ENCODE data around the gene IPPK.
"Not testable (repeated sequence)": the region's sequence is repeated elsewhere in the genome, so short reads cannot be mapped to it uniquely, and the experiment has no call there.

IPPK gene

GRCh38 chr9:92638621-92639101, 31.3 kb downstream of the IPPK start:
- DNase-seq (ENCODE audit: low spot score), result no peak

- no peak for DNase-seq (ENCODE audit: low spot score)
Observed at GRCh38 chr9:92637886-92638620, 31.9 kb downstream of the IPPK start.

- DNase-seq (ENCODE audit: low spot score), result no peak
Observed at GRCh38 chr9:92637326-92637725, 32.6 kb downstream of the IPPK start.

GRCh38 chr9:92636627-92637026, 33.3 kb downstream of the IPPK start:
- DNase-seq (ENCODE audit: low spot score), result no peak

GRCh38 chr9:92635760-92636159, 34.2 kb downstream of the IPPK start:
- no peak for DNase-seq (ENCODE audit: low spot score)

GRCh38 chr9:92634712-92635605, 35.0 kb downstream of the IPPK start:
- peak; percentile 79 for DNase-seq (ENCODE audit: low spot score)

GRCh38 chr9:92633614-92634278, 36.2 kb downstream of the IPPK start:
- no peak for DNase-seq (ENCODE audit: low spot score)

GRCh38 chr9:92632641-92633040, 37.3 kb downstream of the IPPK start:
- no peak for DNase-seq (ENCODE audit: low spot score)

- DNase-seq (ENCODE audit: low spot score), result no peak
Observed at GRCh38 chr9:92631452-92632343, 38.2 kb downstream of the IPPK start.

- DNase-seq (ENCODE audit: low spot score), result no peak
Observed at GRCh38 chr9:92627651-92628050, 42.3 kb downstream of the IPPK start.

GRCh38 chr9:92626484-92626883, 43.4 kb downstream of the IPPK start:
- DNase-seq (ENCODE audit: low spot score), result no peak

GRCh38 chr9:92623936-92624335, 46.0 kb downstream of the IPPK start:
- not testable (repeated sequence) for DNase-seq (ENCODE audit: low spot score)

- DNase-seq (ENCODE audit: low spot score), result no peak
Observed at GRCh38 chr9:92620845-92621244, 49.1 kb downstream of the IPPK start.

- no peak for DNase-seq (ENCODE audit: low spot score)
Observed at GRCh38 chr9:92619601-92620300, 50.2 kb downstream of the IPPK start.

GRCh38 chr9:92618633-92619225, 51.2 kb downstream of the IPPK start:
- no peak for DNase-seq (ENCODE audit: low spot score)

- DNase-seq (ENCODE audit: low spot score), result no peak
Observed at GRCh38 chr9:92617951-92618510, 51.9 kb downstream of the IPPK start.

- no peak for DNase-seq (ENCODE audit: low spot score)
Observed at GRCh38 chr9:92617195-92617813, 52.6 kb downstream of the IPPK start.

- no peak for DNase-seq (ENCODE audit: low spot score)
Observed at GRCh38 chr9:92616655-92617111, 53.2 kb downstream of the IPPK start.

- DNase-seq (ENCODE audit: low spot score), result no peak
Observed at GRCh38 chr9:92616199-92616641, 53.7 kb downstream of the IPPK start.
